Endothelial cell of umbilical vein (primary cell): ENCODE results near the gene HHATL. TPM values are rescaled to one million over a fixed set of nuclear protein-coding genes. Genes with fewer than 3 reads are reported as not detected.

Experiments used
- BruUV-seq: library from RNA; stranded (reverse); fragments of 400-500 nt; replicated peaks from 2 replicates; lab custom pipeline; 2021; lab: Mats Ljungman, UMichigan
- CTCF ChIA-PET: fragments of 300-600, 350-600 bp; sonication (Branson Sonifier 250); formaldehyde crosslinking; loops from one replicate; lab custom pipeline; 2021; ENCODE audit warnings: antibody characterized with exemption, inconsistent platforms; lab: Charles Lee
- POLR2A ChIA-PET: fragments of 300-600, 350-600 bp; sonication (Branson Sonifier 250); formaldehyde crosslinking; loops from one replicate; lab custom pipeline; 2021; ENCODE audit warnings: antibody characterized with exemption, inconsistent platforms; lab: Charles Lee
- DNase-seq: peaks from one replicate; pipeline ENCODE4 v3.0.0-alpha.2; 2011; ENCODE audit warnings: low read depth, low spot score
- FAIRE-seq: peaks from 2 replicates; lab custom pipeline; 2011; peaks lifted over from hg19 to GRCh38; lab: Jason Lieb, UNC
- H2AFZ ChIP-seq: 2 replicates; pipeline ENCODE4 v1.6.0; 2012; ENCODE audit warnings: low read depth, low read length, control low read depth, inconsistent platforms
- H3K27ac ChIP-seq: 2 replicates; pipeline ENCODE4 v1.5.1; 2011; ENCODE audit warnings: low read depth, mild to moderate bottlenecking, control low read depth, low read length, moderate library complexity; ENCODE audit not compliant: insufficient read depth
- H3K27me3 ChIP-seq, 2 experiments: 2 replicates each; pipeline versions ENCODE4 v1.6.0 to v1.6.1; 2011; ENCODE audit warnings: low read length in 2 of 2, mixed read lengths in 1 of 2; ENCODE audit not compliant: control insufficient read depth in 2 of 2, insufficient read depth in 2 of 2
- H3K36me3 ChIP-seq, 2 experiments: 2 replicates in 1 of 2; 3 replicates in 1 of 2; pipeline ENCODE4 v1.5.1; 2011; ENCODE audit warnings: low read length in 2 of 2, mild to moderate bottlenecking in 1 of 2, moderate library complexity in 1 of 2; ENCODE audit not compliant: control insufficient read depth in 2 of 2, insufficient read depth in 2 of 2; ENCODE audit errors: extremely low read depth in 1 of 2
- H3K4me1 ChIP-seq: 3 replicates; pipeline ENCODE4 v1.5.1; 2011; ENCODE audit warnings: mild to moderate bottlenecking, low read length; ENCODE audit not compliant: control insufficient read depth, insufficient read depth; ENCODE audit errors: extremely low read depth
- H3K4me2 ChIP-seq: 2 replicates; pipeline ENCODE4 v1.6.1; 2011; ENCODE audit warnings: low read length, control low read depth, mixed read lengths; ENCODE audit not compliant: insufficient read depth
- H3K4me3 ChIP-seq, 3 experiments: fragments of 200-600 bp in 1 of 3; sonication (generic), shearing (Covaris generic) in 1 of 3; replicated peaks in 1 of 3; 2 replicates each; pipeline ENCODE4 v1.5.1; 2011 to 2016; ENCODE audit warnings: control low read depth in 3 of 3, low read length in 3 of 3, mild to moderate bottlenecking in 2 of 3, inconsistent platforms in 1 of 3, low read depth in 1 of 3, moderate library complexity in 1 of 3; ENCODE audit not compliant: insufficient read depth in 1 of 3
- H3K79me2 ChIP-seq: 2 replicates; pipeline ENCODE4 v1.6.0; 2012; ENCODE audit warnings: low read length, inconsistent platforms; ENCODE audit not compliant: control insufficient read depth, insufficient read depth
- H3K9ac ChIP-seq: replicated peaks from 2 replicates; pipeline ENCODE3; 2011; ENCODE audit warnings: low read length, control low read depth; ENCODE audit not compliant: insufficient read depth; ENCODE audit errors: extremely low read depth
- H3K9me1 ChIP-seq: replicated peaks from 3 replicates; pipeline ENCODE4 v1.6.0; 2011; ENCODE audit warnings: mild to moderate bottlenecking, low read length; ENCODE audit not compliant: control insufficient read depth, insufficient read depth; ENCODE audit errors: extremely low read depth
- H3K9me3 ChIP-seq: replicated peaks from 2 replicates; pipeline ENCODE4 v1.5.1; 2012; ENCODE audit warnings: low read length, inconsistent platforms; ENCODE audit not compliant: control insufficient read depth, insufficient read depth
- H4K20me1 ChIP-seq: replicated peaks from 2 replicates; pipeline ENCODE3; 2011; ENCODE audit warnings: mild to moderate bottlenecking, low read length; ENCODE audit not compliant: control insufficient read depth, insufficient read depth; ENCODE audit errors: extremely low read depth
- CTCF ChIP-seq, 2 donors: IDR thresholded peaks; 1 replicate in 1 of 2; 2 replicates in 1 of 2; pipeline ENCODE4 v1.5.1; 2011; ENCODE audit warnings: low read length in 2 of 2, mild to moderate bottlenecking in 2 of 2, moderate library complexity in 2 of 2, control low read depth in 1 of 2, inconsistent platforms in 1 of 2, low read depth in 1 of 2; ENCODE audit not compliant: insufficient read depth in 1 of 2; ENCODE audit errors: extremely low read depth in 1 of 2
- EZH2 ChIP-seq: IDR thresholded peaks from 2 replicates; pipeline ENCODE4 v1.6.1; 2012; ENCODE audit warnings: borderline replicate concordance, low read depth, mild to moderate bottlenecking, moderate library complexity, low read length, inconsistent platforms; ENCODE audit not compliant: severe bottlenecking
- FOS ChIP-seq: IDR thresholded peaks from 2 replicates; pipeline ENCODE4 v1.6.1; 2011; ENCODE audit warnings: mild to moderate bottlenecking, low read length, moderate library complexity, borderline replicate concordance; ENCODE audit not compliant: insufficient read depth
- GATA2 ChIP-seq: IDR thresholded peaks from 2 replicates; pipeline ENCODE4 v1.7.0; 2011; ENCODE audit warnings: low read depth, mild to moderate bottlenecking, moderate library complexity, mixed read lengths, low read length; ENCODE audit not compliant: insufficient read length, insufficient read depth
- JUN ChIP-seq: IDR thresholded peaks from 2 replicates; pipeline ENCODE4 v1.6.1; 2011; ENCODE audit warnings: borderline replicate concordance, low read depth; ENCODE audit not compliant: insufficient read length, insufficient read depth
- MYC ChIP-seq: IDR thresholded peaks from one replicate; pipeline ENCODE4 v1.6.1; 2011; ENCODE audit warnings: mild to moderate bottlenecking, low read depth, low read length
- POLR2A ChIP-seq: IDR thresholded peaks from 2 replicates; pipeline ENCODE4 v1.6.1; 2012; ENCODE audit warnings: low read depth, mild to moderate bottlenecking, control low read depth, low read length
- POLR2AphosphoS5 ChIP-seq: IDR thresholded peaks from 2 replicates; pipeline ENCODE4 v1.6.1; 2012; ENCODE audit warnings: low read depth, mild to moderate bottlenecking, control low read depth, low read length, moderate library complexity; ENCODE audit not compliant: insufficient read depth
- dilution Hi-C: fragments of 300-500 bp; cut with MboI; formaldehyde crosslinking; loops from one replicate; pipeline ENCODE4 v1.15.0; 2019; ENCODE audit warnings: low sequenced_read_pairs; ENCODE audit not compliant: extremely low pct_ligation_motif_present
- intact Hi-C: fragments of 100-400 bp; cut with micrococcal nuclease; formaldehyde crosslinking; loops from one replicate; pipeline ENCODE4 v1.10.0; 2022
- polyA plus RNA-seq, 4 experiments: library from polyadenylated mRNA; depleted of rRNA in 3 of 4; stranded (reverse) in 3 of 4; unstranded in 1 of 4; fragments of >200 nt; gene quantifications; 2 replicates each; pipeline versions ENCODE4 v1.2.1 to v1.2.3, GENCODE V29; 2011 to 2012; ENCODE audit warnings: missing spikeins in 1 of 4
- total RNA-seq: library from RNA; stranded (reverse); gene quantifications from 2 replicates; pipeline ENCODE4 v1.2.3, GENCODE V29; 2021
- TF ChIP-seq, protein P1 (sequence below): IDR thresholded peaks from 2 replicates; pipeline ENCODE4 v1.6.1; 2011; ENCODE audit not compliant: insufficient read depth, insufficient read length

The HHATL gene
- total and polyA plus RNA-seq, 2 donors (not counting 3 experiments of a cell fraction or from before 2014, with no cell fraction given) = not detected

- no peak overlapping the region for H3K4me2 ChIP-seq
- H3K9me3 ChIP-seq = no peaks in the 10 kb centered on the region
- peaks cover 13 to 25% of the 10 kb centered on the region in 2 experiments for H3K27me3 ChIP-seq
- dilution Hi-C loops (no loop called here), intact Hi-C loops (no loop called here)
- TF ChIP-seq POLR2A = no peak
- no peak for TF ChIP-seq MYC
- TF ChIP-seq GATA2 = no peak
- no peak for TF ChIP-seq EZH2
- TF ChIP-seq JUN = no peak
- no peak for TF ChIP-seq POLR2AphosphoS5
- TF ChIP-seq CTCF (IDR thresholded peaks at IDR 0.05; ENCODE audit: extremely low read depth in 1 of 2, insufficient read depth in 1 of 2, low read depth in 1 of 2, low read length in 2 of 2) = no peak
- no peak for TF ChIP-seq FOS
- TF ChIP-seq, protein P1, sequence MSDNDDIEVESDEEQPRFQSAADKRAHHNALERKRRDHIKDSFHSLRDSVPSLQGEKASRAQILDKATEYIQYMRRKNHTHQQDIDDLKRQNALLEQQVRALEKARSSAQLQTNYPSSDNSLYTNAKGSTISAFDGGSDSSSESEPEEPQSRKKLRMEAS = no peak
- no peaks in the 10 kb centered on the region for H3K9me1 ChIP-seq
- ChIA-PET POLR2A (no interaction called here), CTCF (no interaction called here)
- FAIRE-seq (no peak), DNase-seq (no peak)
- H3K4me3 ChIP-seq = no peak overlapping the region
- no peaks in the 10 kb centered on the region for H4K20me1 ChIP-seq
- no peaks in the 10 kb centered on the region for H3K79me2 ChIP-seq
- no peak overlapping the region for H2AFZ ChIP-seq
- no peaks in the 10 kb centered on the region for H3K36me3 ChIP-seq
- H3K4me1 ChIP-seq = no peaks in the 10 kb centered on the region
- H3K27ac ChIP-seq = no peak overlapping the region
- H3K9ac ChIP-seq = no peak overlapping the region
- BruUV-seq = no TSS peak
Measured at GRCh38 chr3:42680271-42680670, 22.3 kb downstream of the HHATL start.
